Bronchial smooth muscle cell (primary cell): ENCODE results near the gene GRIN2C. TPM values are rescaled to one million over a fixed set of nuclear protein-coding genes. Genes with fewer than 3 reads are reported as not detected.

Experiments used
- total RNA-seq: library from RNA; depleted of rRNA; stranded (reverse); fragments of >200 nt; gene quantifications from 2 replicates; pipeline ENCODE4 v1.2.1, GENCODE V29; 2014

The GRIN2C gene
- 0.16 and 0.26 TPM in 2 replicates for total RNA-seq

DNA sequence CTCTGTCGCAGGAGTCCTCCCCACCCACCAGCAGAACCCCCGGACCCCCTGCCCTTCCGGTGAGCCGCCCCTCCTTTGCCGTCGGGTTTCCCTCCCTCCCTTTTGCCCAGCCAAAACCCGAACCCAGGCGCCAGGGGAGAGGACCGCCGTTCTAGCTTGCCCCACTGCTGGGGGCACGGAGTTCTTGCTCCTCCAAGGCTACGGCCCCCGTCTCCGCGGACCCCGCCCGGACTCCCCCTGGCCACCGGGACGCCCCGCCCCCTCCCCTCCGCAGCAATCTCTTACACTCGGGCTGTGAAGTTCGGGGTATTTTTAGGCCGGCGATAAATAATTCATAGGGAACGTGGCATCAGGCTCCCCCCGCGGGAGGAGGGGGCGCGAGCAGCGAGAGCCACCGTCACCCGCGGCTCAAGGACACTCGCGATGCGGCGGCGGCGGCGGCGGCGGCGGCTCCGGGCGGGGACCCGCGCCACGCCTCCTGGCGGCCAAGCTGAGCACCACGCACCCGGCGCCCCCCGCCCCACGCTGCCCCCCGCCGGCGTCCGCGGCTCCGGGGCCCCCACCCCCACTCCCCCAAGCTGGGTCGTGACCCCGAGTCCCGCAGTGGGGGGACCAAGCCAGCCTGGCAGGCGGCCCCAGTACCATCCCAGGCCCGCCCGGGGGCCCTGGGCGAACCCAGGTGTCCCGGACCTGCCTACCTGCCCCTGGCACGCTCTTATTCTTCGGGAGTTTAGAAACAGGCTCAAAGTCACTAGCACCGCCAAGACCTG, at the start of gene GRIN2C:
Gene GRIN2C (minus strand): TSS at position 427 of the 770 bp plus-strand sequence. CDS start 4,793 bp downstream, outside the sequence.

DNA sequence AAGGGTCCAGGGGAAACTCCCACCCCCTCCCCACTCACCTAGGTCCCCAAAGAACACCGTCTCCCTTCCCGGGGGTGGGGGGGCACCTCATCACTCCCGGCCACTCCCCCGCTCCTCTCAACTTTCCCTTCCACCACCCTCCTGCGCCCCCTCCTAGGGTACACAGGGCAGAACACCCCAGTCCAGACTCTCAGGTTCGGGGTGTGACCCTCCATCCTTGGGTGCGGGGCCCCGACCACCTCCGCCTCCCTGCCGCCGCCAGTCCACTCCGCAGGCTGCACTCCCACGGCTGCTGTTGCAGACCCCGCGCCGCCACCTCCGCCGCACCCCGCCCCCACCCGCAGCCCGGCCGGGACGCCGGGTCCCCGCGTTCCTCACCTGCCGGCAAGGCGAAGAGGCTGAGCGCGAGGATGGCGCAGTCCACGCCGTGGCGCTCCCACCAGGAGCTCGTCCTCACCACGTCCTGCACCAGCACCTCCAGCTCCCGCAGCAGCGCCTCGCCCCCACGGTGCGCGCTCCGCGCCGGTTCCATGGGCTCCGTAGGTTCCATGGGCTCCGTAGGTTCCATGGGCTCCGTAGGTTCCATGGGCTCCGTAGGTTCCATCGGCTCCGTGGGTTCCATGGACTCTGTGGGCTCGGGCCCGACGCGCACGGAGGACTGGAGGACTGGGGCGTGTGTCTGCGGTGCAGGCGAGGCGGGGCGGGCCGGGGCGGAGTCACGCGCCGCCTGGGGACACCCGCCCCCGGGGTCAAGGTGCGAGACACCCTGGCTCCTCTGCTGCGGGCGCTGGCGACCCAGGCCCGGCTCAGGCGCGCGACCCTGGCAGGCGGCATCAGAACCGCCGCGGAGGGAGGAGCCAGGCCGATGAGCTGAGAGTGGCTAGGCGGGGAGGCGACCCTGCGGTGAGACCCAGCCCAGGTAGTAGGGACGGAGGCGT, 33.6 kb upstream of the GRIN2C start, which contains the start of gene FADS6:
Gene FADS6 (minus strand): TSS at position 660 of the 938 bp plus-strand sequence. CDS start 38 bp downstream, at position 622.

DNA sequence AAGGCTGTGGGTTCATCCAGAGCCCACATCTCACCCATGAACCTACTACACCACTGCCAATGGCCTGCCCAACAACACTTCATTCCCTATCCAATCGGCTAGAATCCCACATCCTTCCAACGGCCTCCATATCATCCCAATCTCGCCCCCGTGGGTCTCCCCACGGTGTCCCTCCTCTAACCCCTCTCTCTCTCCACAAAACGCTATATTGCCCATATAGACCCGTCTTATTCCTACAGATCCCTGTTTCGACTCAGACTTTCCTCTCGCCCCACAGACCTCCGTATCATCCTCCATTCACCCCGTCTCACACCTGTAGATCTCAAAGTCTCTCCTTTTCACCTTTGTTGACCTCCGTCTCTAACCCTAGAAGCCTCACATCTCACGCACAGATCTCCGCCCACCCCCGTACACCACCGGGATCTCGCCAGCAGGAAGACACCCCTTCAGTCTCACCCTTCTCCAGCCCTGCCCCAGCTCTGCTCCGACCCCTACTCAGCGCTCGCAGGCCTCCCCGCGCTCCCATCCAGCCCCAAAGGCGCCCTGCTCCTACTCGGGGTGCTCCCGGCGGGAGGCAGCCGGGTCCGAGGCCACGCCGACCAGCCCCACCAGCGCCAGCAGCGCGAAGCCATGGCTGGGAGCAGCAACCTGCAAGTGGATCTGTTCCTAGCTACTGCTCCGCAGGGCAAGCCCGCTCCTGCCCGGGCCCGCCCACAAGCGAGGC, 12.8 kb upstream of the GRIN2C start, which contains the start of gene FDXR:
Gene FDXR (minus strand): TSS at position 682 of the 724 bp plus-strand sequence. CDS start 50 bp downstream, at position 632.

Other genes starting within 250 kb of the GRIN2C start
- gene CD300E, start 236.1 kb downstream of the GRIN2C start, total RNA-seq, result not detected in 2 replicates
- gene CD300LF, start 147.0 kb downstream of the GRIN2C start, total RNA-seq, result not detected in 2 replicates
- 0.16 and 0.60 TPM in 2 replicates for gene RAB37, start 122.6 kb downstream of the GRIN2C start, total RNA-seq
- gene NHERF1, start 111.3 kb downstream of the GRIN2C start, total RNA-seq, result 1.9 and 2.5 TPM in 2 replicates
- 39.1 and 46.7 TPM in 2 replicates for gene NAT9, start 83.5 kb downstream of the GRIN2C start, total RNA-seq
- 62.7 and 67.5 TPM in 2 replicates for gene FDXR, start 13.1 kb upstream of the GRIN2C start, total RNA-seq
- not detected in 2 replicates for gene FADS6, start 33.7 kb upstream of the GRIN2C start, total RNA-seq
- under 0.01 and 0.09 TPM in 2 replicates for gene USH1G, start 63.4 kb upstream of the GRIN2C start, total RNA-seq
- not detected in 2 replicates for gene OTOP2, start 64.4 kb upstream of the GRIN2C start, total RNA-seq
- gene OTOP3, start 76.0 kb upstream of the GRIN2C start, total RNA-seq, result not detected in 2 replicates
- 0.16 and 0.52 TPM in 2 replicates for gene HID1, start 112.9 kb upstream of the GRIN2C start, total RNA-seq
- 5.5 and 6.4 TPM in 2 replicates for gene CDR2L, start 127.7 kb upstream of the GRIN2C start, total RNA-seq
- 29.3 and 34.4 TPM in 2 replicates for gene MRPL58, start 152.8 kb upstream of the GRIN2C start, total RNA-seq
- gene ATP5PD, start 187.1 kb upstream of the GRIN2C start, total RNA-seq, result 279 and 442 TPM in 2 replicates
- gene KCTD2, start 187.3 kb upstream of the GRIN2C start, total RNA-seq, result 10.6 and 12.8 TPM in 2 replicates
- gene SLC16A5, start 228.1 kb upstream of the GRIN2C start, total RNA-seq, result 4.7 and 10.6 TPM in 2 replicates